Activated T-cell treated with anti-CD3 and anti-CD28 coated beads, Interleukin-2, amount 50 U/mL, for 72 hours (primary cell): ENCODE data around the gene RAB33A. TPM values are rescaled to one million over a fixed set of nuclear protein-coding genes. Genes with fewer than 3 reads are reported as not detected.

Experiments
- ATAC-seq, 2 donors: fragments of 150-1000 bp; cut with Tn5 transposase; replicated peaks in 1 of 2; 2 replicates each; pipeline ENCODE4 v1.10.0; 2021; ENCODE audit warnings: moderate library complexity in 2 of 2, mild to moderate bottlenecking in 1 of 2
- DNase-seq, 2 donors: peaks; one replicate each; pipeline ENCODE4 v3.0.0; 2021 to 2022; ENCODE audit warnings: mixed read lengths in 1 of 2
- H3K27ac Mint-ChIP-seq: one replicate; pipeline ENCODE4 v1.8.0; 2022; ENCODE audit warnings: mild to moderate bottlenecking, moderate library complexity, mixed read lengths
- H3K27me3 Mint-ChIP-seq: one replicate; pipeline ENCODE4 v1.8.0; 2022; ENCODE audit warnings: low read depth, mixed read lengths
- H3K36me3 Mint-ChIP-seq, 2 donors: one replicate each; pipeline ENCODE4 v1.8.0; 2022; ENCODE audit warnings: mixed read lengths in 2 of 2, mild to moderate bottlenecking in 1 of 2; ENCODE audit not compliant: insufficient read depth in 2 of 2
- H3K4me1 Mint-ChIP-seq: one replicate; pipeline ENCODE4 v1.8.0; 2022; ENCODE audit warnings: low read depth, mixed read lengths
- H3K4me3 Mint-ChIP-seq, 2 donors: one replicate each; pipeline ENCODE4 v1.8.0; 2022; ENCODE audit warnings: mild to moderate bottlenecking in 2 of 2, mixed read lengths in 2 of 2, moderate library complexity in 2 of 2
- H3K9me3 Mint-ChIP-seq, 2 donors: one replicate each; pipeline ENCODE4 v1.8.0; 2022; ENCODE audit warnings: mixed read lengths in 2 of 2
- total RNA-seq, 2 donors: library from RNA; stranded (reverse); gene quantifications; one replicate each; pipeline ENCODE4 v1.2.3, GENCODE V29; 2022

RAB33A gene
- total RNA-seq, 2 donors from 2014 or later, result 22.9 to 23.3 TPM

- ATAC-seq, result no peak
- H3K9me3 Mint-ChIP-seq, result peaks cover 0 to 1% of the 10 kb centered on the region in 2 donors
- H3K4me3 Mint-ChIP-seq, result peak overlapping the region; percentile 25 to 67
- peak overlapping the region; percentile 17 for H3K27ac Mint-ChIP-seq
- no peak for DNase-seq
- peaks cover 47% of the 10 kb centered on the region for H3K4me1 Mint-ChIP-seq
- peaks cover 9% of the 10 kb centered on the region for H3K27me3 Mint-ChIP-seq
- H3K36me3 Mint-ChIP-seq, result peaks cover 7 to 12% of the 10 kb centered on the region in 2 donors
These were observed 4.6 kb downstream of the RAB33A start for GRCh38 chrX:130176354-130176776.

GRCh38 chrX:130176942-130177341 is 5.2 kb downstream of the RAB33A start:
- no peak for DNase-seq
- no peak overlapping the region for H3K27ac Mint-ChIP-seq
- H3K4me1 Mint-ChIP-seq, result peaks cover 47% of the 10 kb centered on the region
- ATAC-seq, result no peak
- H3K27me3 Mint-ChIP-seq, result peaks cover 9% of the 10 kb centered on the region
- H3K4me3 Mint-ChIP-seq, result no peak overlapping the region
- peaks cover 7 to 12% of the 10 kb centered on the region in 2 donors for H3K36me3 Mint-ChIP-seq
- H3K9me3 Mint-ChIP-seq, result peaks cover 0 to 1% of the 10 kb centered on the region in 2 donors

GRCh38 chrX:130179170-130179569 is 7.4 kb downstream of the RAB33A start:
- no peak for ATAC-seq
- Mint-ChIP-seq H3K9me3 (peaks cover 0 to 1% of the 10 kb centered on the region in 2 donors), H3K4me3 (peak overlapping the region; percentile 15 to 57), H3K27me3 (peaks cover 3% of the 10 kb centered on the region), H3K27ac (no peak overlapping the region), H3K4me1 (peaks cover 51% of the 10 kb centered on the region), H3K36me3 (peaks cover 6 to 9% of the 10 kb centered on the region in 2 donors)
- no peak for DNase-seq

- Mint-ChIP-seq H3K4me3 (peak overlapping the region; percentile 15 to 57), H3K36me3 (peaks cover 6 to 9% of the 10 kb centered on the region in 2 donors)
These were observed 7.9 kb downstream of the RAB33A start for GRCh38 chrX:130179579-130180215.

GRCh38 chrX:130184168-130184567 is 12.4 kb downstream of the RAB33A start:
- H3K27me3 Mint-ChIP-seq, result peaks cover 6% of the 10 kb centered on the region
- DNase-seq, result no peak
- H3K4me1 Mint-ChIP-seq, result peaks cover 24% of the 10 kb centered on the region
- ATAC-seq, result no peak
- H3K27ac Mint-ChIP-seq, result no peak overlapping the region
- H3K4me3 Mint-ChIP-seq, result peak overlapping the region; percentile 44 to 62
- H3K36me3 Mint-ChIP-seq, result peaks cover 0 to 4% of the 10 kb centered on the region in 2 donors
- H3K9me3 Mint-ChIP-seq, result no peaks in the 10 kb centered on the region

More at GRCh38 chrX:130179579-130180215, 7.9 kb downstream of the RAB33A start:
- H3K27me3 Mint-ChIP-seq, result no peaks in the 10 kb centered on the region
- DNase-seq, result no peak
- peak overlapping the region; percentile 73 for H3K27ac Mint-ChIP-seq
- peaks cover 0 to 1% of the 10 kb centered on the region in 2 donors for H3K9me3 Mint-ChIP-seq
- peak; percentile 57 to 68 for ATAC-seq
- peaks cover 51% of the 10 kb centered on the region for H3K4me1 Mint-ChIP-seq

GRCh38 chrX:130184857-130185256 is 13.1 kb downstream of the RAB33A start:
- H3K4me3 Mint-ChIP-seq, result no peak overlapping the region
- DNase-seq, result no peak
- H3K9me3 Mint-ChIP-seq, result no peaks in the 10 kb centered on the region
- H3K36me3 Mint-ChIP-seq, result peaks cover 0 to under 1% of the 10 kb centered on the region in 2 donors
- H3K27ac Mint-ChIP-seq, result no peak overlapping the region
- H3K27me3 Mint-ChIP-seq, result peaks cover 6% of the 10 kb centered on the region
- ATAC-seq, result no peak
- H3K4me1 Mint-ChIP-seq, result peaks cover 19% of the 10 kb centered on the region

- Mint-ChIP-seq H3K9me3 (no peaks in the 10 kb centered on the region), H3K27ac (no peak overlapping the region), H3K4me3 (no peak overlapping the region), H3K36me3 (no peaks in the 10 kb centered on the region), H3K27me3 (peaks cover 6% of the 10 kb centered on the region), H3K4me1 (peaks cover 16% of the 10 kb centered on the region)
- ATAC-seq (no peak), DNase-seq (no peak)
These were observed 14.9 kb downstream of the RAB33A start for GRCh38 chrX:130186651-130187050.

- no peak overlapping the region for H3K27ac Mint-ChIP-seq
- no peaks in the 10 kb centered on the region for H3K36me3 Mint-ChIP-seq
- DNase-seq (no peak), ATAC-seq (no peak)
- peaks cover 14% of the 10 kb centered on the region for H3K27me3 Mint-ChIP-seq
- H3K4me3 Mint-ChIP-seq, result no peak overlapping the region
- H3K9me3 Mint-ChIP-seq, result no peaks in the 10 kb centered on the region
- no peaks in the 10 kb centered on the region for H3K4me1 Mint-ChIP-seq
These were observed 19.0 kb downstream of the RAB33A start for GRCh38 chrX:130190801-130191200.

- no peak overlapping the region for H3K27ac Mint-ChIP-seq
- no peak overlapping the region for H3K4me3 Mint-ChIP-seq
- H3K36me3 Mint-ChIP-seq, result no peaks in the 10 kb centered on the region
- no peak for DNase-seq
- no peaks in the 10 kb centered on the region for H3K9me3 Mint-ChIP-seq
- peaks cover 8% of the 10 kb centered on the region for H3K27me3 Mint-ChIP-seq
- H3K4me1 Mint-ChIP-seq, result no peaks in the 10 kb centered on the region
- ATAC-seq, result no peak
These were observed 24.7 kb downstream of the RAB33A start for GRCh38 chrX:130196466-130196865.

- no peaks in the 10 kb centered on the region for H3K4me1 Mint-ChIP-seq
These were observed 25.7 kb downstream of the RAB33A start for GRCh38 chrX:130197464-130197863.

GRCh38 chrX:130204647-130205046 is 32.9 kb downstream of the RAB33A start:
- Mint-ChIP-seq H3K4me1 (no peaks in the 10 kb centered on the region), H3K27me3 (no peaks in the 10 kb centered on the region), H3K4me3 (no peak overlapping the region), H3K27ac (no peak overlapping the region), H3K36me3 (peaks cover 2 to 7% of the 10 kb centered on the region in 2 donors), H3K9me3 (no peaks in the 10 kb centered on the region)
- DNase-seq (no peak), ATAC-seq (no peak)

More at GRCh38 chrX:130197464-130197863, 25.7 kb downstream of the RAB33A start:
- Mint-ChIP-seq H3K4me3 (no peak overlapping the region), H3K9me3 (no peaks in the 10 kb centered on the region), H3K27me3 (peaks cover 8% of the 10 kb centered on the region), H3K36me3 (no peaks in the 10 kb centered on the region), H3K27ac (no peak overlapping the region)
- ATAC-seq (no peak), DNase-seq (no peak)

- Mint-ChIP-seq H3K27ac (peak overlapping the region; percentile 95), H3K4me1 (peaks cover 23% of the 10 kb centered on the region), H3K36me3 (peaks cover 3 to 14% of the 10 kb centered on the region in 2 donors), H3K9me3 (no peaks in the 10 kb centered on the region), H3K27me3 (peaks cover 8% of the 10 kb centered on the region), H3K4me3 (peak overlapping the region; percentile 71 to 77)
- DNase-seq, result peak; percentile 11 to 15
- peak; percentile 85 to 90 for ATAC-seq
These were observed 39.8 kb downstream of the RAB33A start for GRCh38 chrX:130211415-130212186.

- Mint-ChIP-seq H3K27me3 (peaks cover 8% of the 10 kb centered on the region), H3K9me3 (no peaks in the 10 kb centered on the region), H3K36me3 (peaks cover 3 to 14% of the 10 kb centered on the region in 2 donors), H3K4me1 (peaks cover 23% of the 10 kb centered on the region), H3K4me3 (peak overlapping the region; percentile 71 to 77), H3K27ac (peak overlapping the region; percentile 95)
- ATAC-seq, result peak; percentile 79 to 87
- no peak for DNase-seq
These were observed 40.6 kb downstream of the RAB33A start for GRCh38 chrX:130212371-130212770.
